ENCODE results near the gene GARNL3.

- TF ChIP-seq CTCF (IDR thresholded peaks at IDR 0.05; ENCODE audit: poor library complexity) (no peak), EZH2 (IDR thresholded peaks at IDR 0.05; ENCODE audit: borderline replicate concordance) (no peak)
These were observed 50.3 kb downstream of the GARNL3 start for GRCh38 chr9:127314911-127315310.

Data from hepatocyte (in vitro differentiated cells).